NOMO-1 treated with DMSO at 0.1 percent for 48 hours (cell line): Measurements from ENCODE around the gene PNKD.

Experiments used
- DNase-seq: peaks from one replicate; lab custom pipeline; 2025; ENCODE audit not compliant: unreplicated experiment; lab: John Stamatoyannopoulos, UW

The PNKD gene

GRCh38 chr2:218334531-218334930, 64.2 kb downstream of the PNKD start:
- no peak for DNase-seq

GRCh38 chr2:218340656-218341055, 70.3 kb downstream of the PNKD start:
- DNase-seq = no peak

DNA sequence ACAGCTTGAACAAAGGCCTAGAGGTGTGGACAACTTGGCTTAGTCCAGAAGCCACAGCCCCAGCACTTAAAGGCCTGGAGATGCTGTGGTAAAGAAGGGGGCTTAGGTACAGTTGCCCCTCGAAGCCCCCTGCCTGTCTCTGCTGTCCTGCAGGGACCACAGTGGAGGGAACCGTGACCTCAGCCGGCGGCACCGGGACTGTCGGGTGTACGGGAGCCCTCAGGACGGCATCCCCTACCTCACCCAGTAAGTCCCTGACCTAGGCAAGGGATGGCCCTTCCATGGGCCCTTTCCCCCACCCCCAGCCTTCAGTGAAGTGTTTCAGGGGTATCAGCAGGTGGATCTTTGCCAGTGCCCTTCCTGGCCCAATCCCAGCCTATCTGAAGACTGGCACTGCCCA, 71.1 kb downstream of the PNKD start:
- no peak for DNase-seq

GRCh38 chr2:218342837-218343236, 72.5 kb downstream of the PNKD start:
- DNase-seq = no peak

DNA sequence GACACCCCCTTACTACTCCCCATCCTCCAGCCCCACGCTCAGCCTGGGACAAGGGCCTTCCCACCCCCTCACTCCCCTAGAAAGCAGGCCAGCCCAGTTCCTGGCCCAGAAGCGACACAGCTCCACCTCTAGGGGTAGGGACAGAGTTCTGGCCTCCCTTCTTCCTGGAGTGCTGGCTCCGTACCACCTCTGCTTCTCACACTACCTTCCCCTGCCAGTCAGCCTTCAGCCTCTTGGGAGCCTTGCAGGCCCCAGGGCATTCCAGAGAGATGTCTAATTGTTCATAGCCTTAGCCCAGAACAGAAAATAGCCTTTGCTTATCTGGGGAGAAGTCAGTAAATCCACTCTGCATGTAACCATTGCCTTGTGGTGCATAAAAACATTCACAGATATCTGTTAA, 73.3 kb downstream of the PNKD start:
- DNase-seq = no peak

DNA sequence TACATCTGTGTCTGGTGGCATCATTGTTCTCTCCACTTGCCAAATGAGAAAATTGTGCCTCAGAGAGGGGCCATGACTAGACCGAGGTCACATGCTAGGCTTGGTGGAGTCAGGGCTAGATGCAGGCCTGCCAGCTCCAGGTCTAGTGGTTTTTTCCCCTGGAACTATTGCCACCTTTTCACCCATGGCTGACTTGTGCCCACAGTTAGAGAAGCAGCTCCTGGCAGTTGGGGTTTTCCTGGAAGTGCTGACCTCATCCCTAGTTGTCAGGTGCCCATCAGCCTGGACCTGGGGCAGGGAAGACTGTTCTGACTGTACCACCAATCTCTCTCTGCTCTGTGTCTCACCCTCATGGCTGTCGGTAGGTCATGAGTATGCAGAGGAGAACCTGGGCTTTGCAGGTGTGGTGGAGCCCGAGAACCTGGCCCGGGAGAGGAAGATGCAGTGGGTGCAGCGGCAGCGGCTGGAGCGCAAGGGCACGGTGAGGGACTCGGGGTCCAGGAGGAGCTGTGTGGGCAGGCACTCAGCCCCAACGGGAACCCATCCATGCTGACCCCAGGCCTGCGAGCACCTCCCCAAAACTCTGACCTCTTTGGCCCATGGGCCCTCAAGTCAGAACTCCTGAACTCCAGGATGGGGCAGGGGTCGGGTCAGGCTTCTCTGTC, 73.9 kb downstream of the PNKD start:
- no peak for DNase-seq

GRCh38 chr2:218344755-218345417, 74.6 kb downstream of the PNKD start:
- no peak for DNase-seq

- DNase-seq = no peak
Measured at GRCh38 chr2:218345491-218346236, 75.3 kb downstream of the PNKD start.

GRCh38 chr2:218347172-218347571, 76.9 kb downstream of the PNKD start:
- DNase-seq = no peak

DNA sequence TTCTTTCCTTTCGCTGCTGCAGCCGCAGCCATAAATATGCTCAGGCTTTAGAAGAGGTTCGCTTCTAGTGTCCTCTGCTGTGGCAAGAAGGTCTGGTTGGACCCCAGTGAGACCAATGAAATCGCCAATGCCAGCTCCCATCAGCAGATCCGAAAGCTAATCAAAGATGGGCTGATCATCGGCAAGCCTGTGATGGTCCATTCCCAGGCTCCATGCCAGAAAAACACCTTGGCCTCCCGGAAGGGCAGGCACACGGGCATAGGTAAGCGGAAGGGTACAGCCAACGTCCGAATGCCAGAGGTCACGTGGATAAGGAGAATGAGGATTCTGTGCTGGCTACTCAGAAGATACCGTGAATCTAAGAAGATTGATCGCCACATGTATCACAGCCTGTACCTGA, 83.7 kb downstream of the PNKD start:
- no peak for DNase-seq

DNA sequence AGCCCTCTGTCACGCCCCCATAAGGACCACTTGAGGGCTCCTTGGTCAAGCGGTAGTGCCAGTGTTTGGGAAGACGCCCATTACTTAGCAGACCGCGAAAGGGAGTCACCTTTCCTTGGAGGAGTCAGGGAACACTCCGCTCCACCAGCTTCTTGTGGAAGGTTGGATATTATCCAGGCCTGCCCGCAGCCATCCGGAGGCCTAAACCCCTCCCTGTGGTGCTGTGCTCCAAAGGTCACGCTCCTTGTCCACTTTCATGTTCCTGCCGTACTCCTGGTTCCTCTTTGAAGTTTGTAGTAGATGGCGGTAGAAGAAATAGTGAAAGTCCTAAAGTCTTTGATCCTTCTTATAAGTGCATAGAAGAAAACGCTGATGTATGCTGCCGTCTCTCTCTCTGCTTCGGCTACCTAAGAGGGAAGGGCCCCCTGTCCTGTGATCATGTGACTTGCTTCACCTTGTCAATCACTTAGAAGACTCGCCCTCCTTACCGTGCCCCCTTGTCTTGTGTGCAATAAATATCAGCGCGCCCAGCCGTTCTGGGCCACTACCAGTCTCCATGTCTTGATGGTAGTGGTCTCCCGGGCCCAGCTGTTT, 84.6 kb downstream of the PNKD start:
- DNase-seq = no peak

- DNase-seq = no peak
Measured at GRCh38 chr2:218357236-218358177, 87.2 kb downstream of the PNKD start.

DNA sequence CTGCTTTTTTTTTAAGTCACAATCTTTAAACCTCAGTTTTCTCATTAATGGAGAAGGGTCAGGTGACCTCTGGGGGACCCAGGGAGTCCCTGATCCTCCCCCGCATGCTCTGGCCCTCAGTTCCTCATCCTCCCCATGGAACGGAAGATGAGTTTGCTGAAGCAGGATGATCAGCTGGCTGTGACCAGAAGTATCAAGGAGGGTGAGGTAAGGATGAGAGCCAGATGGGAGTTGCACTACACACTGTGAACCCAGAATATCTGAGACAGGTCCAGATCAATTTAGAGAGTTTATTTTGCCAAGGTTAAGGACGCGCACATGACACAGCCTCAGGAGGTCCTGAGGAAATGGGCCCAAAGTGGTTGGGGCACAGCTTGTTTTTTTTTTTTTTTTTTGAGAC, 90.1 kb downstream of the PNKD start:
- no peak for DNase-seq

DNA sequence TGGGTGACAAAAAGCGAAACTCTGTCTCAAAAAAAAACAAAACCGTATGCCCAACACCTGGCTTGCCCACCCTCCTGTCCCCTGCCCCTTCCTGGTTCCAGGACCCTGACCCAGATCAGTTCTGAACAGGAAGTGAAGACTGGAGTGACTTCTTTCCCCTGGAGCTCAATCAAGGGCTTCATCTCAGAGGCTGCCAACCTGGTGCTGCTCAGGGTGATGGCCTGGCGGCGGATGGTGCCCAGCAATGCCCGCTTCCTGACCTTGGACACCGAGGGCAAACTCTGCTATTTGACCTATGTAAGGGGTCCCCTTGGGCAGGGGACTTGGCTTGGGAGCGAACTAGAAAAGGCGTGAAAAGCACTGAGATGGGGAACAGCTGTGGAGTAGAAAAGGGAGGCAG, 92.3 kb downstream of the PNKD start:
- no peak for DNase-seq

DNA sequence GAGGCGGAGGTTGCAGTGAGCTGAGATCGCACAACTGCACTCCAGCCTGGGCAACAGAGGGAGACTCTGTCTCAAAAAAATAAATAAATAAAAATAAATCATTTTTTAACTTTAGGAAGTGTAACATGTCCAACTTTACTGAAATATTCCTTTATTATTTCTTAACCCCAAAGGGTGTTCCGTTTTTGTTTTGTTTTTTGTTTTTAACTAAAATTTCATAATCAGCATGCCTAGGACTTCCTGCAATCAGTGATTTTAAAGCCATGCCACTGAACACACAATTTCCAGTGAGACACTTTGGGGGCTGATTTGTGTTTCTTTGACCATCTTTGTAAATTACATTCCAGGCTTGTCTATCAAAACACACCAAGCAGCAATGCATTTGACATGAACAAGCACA, 93.4 kb downstream of the PNKD start:
- peak; percentile 49 for DNase-seq

DNA sequence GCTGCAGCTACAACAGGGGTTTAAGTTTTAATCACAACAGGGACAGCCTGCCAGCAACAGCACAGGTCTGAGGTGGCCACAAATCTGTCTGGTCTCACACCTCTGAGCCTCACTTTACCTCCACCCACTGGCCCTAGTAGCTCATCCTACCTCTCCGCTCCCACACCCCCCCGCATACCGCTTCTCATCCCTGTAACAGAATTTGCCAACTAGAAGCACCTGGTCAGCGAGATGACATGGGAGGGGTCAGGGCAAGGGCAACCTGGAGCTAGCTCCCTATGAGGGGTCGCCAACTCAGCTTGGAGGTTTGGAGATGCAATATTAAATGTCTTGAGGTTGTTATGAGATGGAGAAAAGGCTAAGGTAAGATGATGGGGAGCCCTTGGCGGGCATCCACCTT, 93.9 kb downstream of the PNKD start:
- no peak for DNase-seq

DNA sequence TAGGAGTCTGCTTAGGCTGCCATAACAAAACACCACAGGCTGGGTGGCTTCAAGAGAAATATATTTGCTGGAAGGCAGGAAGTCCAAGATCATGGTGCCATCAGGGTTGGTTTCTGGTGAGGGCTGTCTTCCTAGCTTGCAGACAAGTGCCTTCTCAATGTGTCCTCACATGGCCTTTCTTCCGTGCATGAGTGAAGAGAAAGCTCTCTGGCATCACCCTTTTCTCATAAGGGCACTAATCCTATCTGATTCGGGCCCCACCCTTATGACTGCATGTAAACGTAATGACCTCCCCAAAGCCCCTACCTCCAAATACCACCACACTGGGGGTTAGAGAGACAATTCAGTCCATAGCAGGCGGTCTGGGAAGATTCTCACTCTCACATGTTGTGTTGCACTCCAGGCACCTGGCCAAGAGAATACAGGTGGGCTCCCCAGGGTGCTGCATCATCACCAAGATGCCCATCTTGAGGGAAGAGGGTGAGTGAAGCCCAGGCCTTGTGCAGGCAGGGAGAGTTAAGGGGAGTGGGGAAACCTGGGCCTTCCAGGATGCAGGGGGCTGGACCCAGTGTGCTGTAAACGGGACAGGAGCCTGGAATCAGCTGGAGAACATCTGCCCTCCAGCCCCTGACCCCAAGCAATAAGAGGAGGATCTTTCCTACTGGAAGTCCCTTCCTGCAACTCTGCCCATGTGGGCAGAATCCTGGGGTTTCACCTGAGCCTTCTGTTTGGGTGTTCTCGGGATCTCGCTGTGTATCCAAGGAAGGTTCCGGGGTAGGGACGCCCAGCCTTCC, 96.5 kb downstream of the PNKD start:
- DNase-seq = no peak

GRCh38 chr2:218367415-218368149, 97.3 kb downstream of the PNKD start:
- DNase-seq = peak; percentile 91

- no peak for DNase-seq
Measured at GRCh38 chr2:218368150-218368528, 97.8 kb downstream of the PNKD start.
